ENCODE results near the gene FADS2.

FADS2 gene

GRCh38 chr11:61847914-61848581, 19.9 kb downstream of the FADS2 start:
- no peak for DNase-seq

GRCh38 chr11:61848631-61849030, 20.5 kb downstream of the FADS2 start:
- DNase-seq = no peak

- no peak for DNase-seq
These were observed 22.6 kb downstream of the FADS2 start for GRCh38 chr11:61850687-61851086.

GRCh38 chr11:61851113-61851899, 23.2 kb downstream of the FADS2 start:
- DNase-seq = no peak

GRCh38 chr11:61851900-61852295, 23.8 kb downstream of the FADS2 start:
- DNase-seq = no peak

- DNase-seq = no peak
These were observed 25.6 kb downstream of the FADS2 start for GRCh38 chr11:61853698-61854169.

GRCh38 chr11:61854206-61854895, 26.3 kb downstream of the FADS2 start:
- DNase-seq = no peak

GRCh38 chr11:61854966-61855714, 27.0 kb downstream of the FADS2 start:
- no peak for DNase-seq

- DNase-seq = no peak
These were observed 28.0 kb downstream of the FADS2 start for GRCh38 chr11:61855939-61856680.

- no peak for DNase-seq
These were observed 32.2 kb downstream of the FADS2 start for GRCh38 chr11:61860054-61860903.

GRCh38 chr11:61861634-61862033, 33.5 kb downstream of the FADS2 start:
- no peak for DNase-seq

- DNase-seq = no peak
These were observed 34.8 kb downstream of the FADS2 start for GRCh38 chr11:61862714-61863547.

GRCh38 chr11:61863548-61864081, 35.5 kb downstream of the FADS2 start:
- no peak for DNase-seq

- no peak for DNase-seq
These were observed 37.0 kb downstream of the FADS2 start for GRCh38 chr11:61864814-61865775.

- no peak for DNase-seq
These were observed 38.3 kb downstream of the FADS2 start for GRCh38 chr11:61866231-61866957.

- no peak for DNase-seq
These were observed 38.9 kb downstream of the FADS2 start for GRCh38 chr11:61866958-61867343.

GRCh38 chr11:61868571-61869428, 40.7 kb downstream of the FADS2 start:
- DNase-seq = no peak
